Measurements from ENCODE around the gene CRYBG1. TPM values are rescaled to one million over a fixed set of nuclear protein-coding genes. Genes with fewer than 3 reads are reported as not detected.

Gene CRYBG1
- total RNA-seq, 2 experiments from 2014 or later, result 20.8 to 21.1 TPM

- CTCF ChIA-PET, result interaction anchor here (1.1 kb wide), 1 partner anchor 512 kb away, joined by 3 read pairs; no protein-coding TSS in a partner anchor
- DNase-seq (no peak), ATAC-seq (no peak)
- H3K27me3 Mint-ChIP-seq, result no peaks in the 10 kb centered on the region
- POLR2A ChIA-PET, result no interaction called here
- H3K27ac Mint-ChIP-seq, result no peak overlapping the region
- no peaks in the 10 kb centered on the region for H3K9me3 Mint-ChIP-seq
- H3K4me1 Mint-ChIP-seq (ENCODE audit: low read depth), result no peaks in the 10 kb centered on the region
- intact Hi-C loops (cut with micrococcal nuclease), result no loop called here
- no peaks in the 10 kb centered on the region for H3K36me3 Mint-ChIP-seq (ENCODE audit: low read depth)
- no peak for TF ChIP-seq CTCF (IDR thresholded peaks at IDR 0.05)
- no peak overlapping the region for H3K4me3 Mint-ChIP-seq
These were observed 125.7 kb downstream of the CRYBG1 start for GRCh38 chr6:106486236-106486635.

GRCh38 chr6:106488494-106489370 is 128.2 kb downstream of the CRYBG1 start:
- no peak overlapping the region for H3K27ac Mint-ChIP-seq
- no peaks in the 10 kb centered on the region for H3K27me3 Mint-ChIP-seq
- intact Hi-C loops (cut with micrococcal nuclease), result no loop called here
- H3K9me3 Mint-ChIP-seq, result no peaks in the 10 kb centered on the region
- TF ChIP-seq CTCF (IDR thresholded peaks at IDR 0.05), result no peak
- H3K4me1 Mint-ChIP-seq (ENCODE audit: low read depth), result no peaks in the 10 kb centered on the region
- H3K4me3 Mint-ChIP-seq, result no peak overlapping the region
- no peak for DNase-seq
- POLR2A ChIA-PET, result interaction anchor here (1.1 kb wide), 1 partner anchor 26 kb away, joined by 3 read pairs; no protein-coding TSS in a partner anchor
- no peak for ATAC-seq
- CTCF ChIA-PET, result interaction anchor here (1.0 to 1.8 kb wide), 4 partner anchors 21 to 81 kb away, joined by 3 to 5 read pairs (median 4); no protein-coding TSS in a partner anchor
- no peaks in the 10 kb centered on the region for H3K36me3 Mint-ChIP-seq (ENCODE audit: low read depth)

- H3K4me1 Mint-ChIP-seq (ENCODE audit: low read depth), result peaks cover 2% of the 10 kb centered on the region
- no peaks in the 10 kb centered on the region for H3K36me3 Mint-ChIP-seq (ENCODE audit: low read depth)
- no peaks in the 10 kb centered on the region for H3K27me3 Mint-ChIP-seq
- no peaks in the 10 kb centered on the region for H3K9me3 Mint-ChIP-seq
- intact Hi-C loops (cut with micrococcal nuclease), result no loop called here
- H3K4me3 Mint-ChIP-seq, result no peak overlapping the region
- no peak for DNase-seq
- ChIA-PET CTCF (interaction anchor here (1.0 kb wide), 1 partner anchor 45 kb away, joined by 5 read pairs; no protein-coding TSS in a partner anchor), POLR2A (interaction anchor here (0.8 kb wide), 1 partner anchor 76 kb away, joined by 3 read pairs; no protein-coding TSS in a partner anchor)
- no peak overlapping the region for H3K27ac Mint-ChIP-seq
- no peak for ATAC-seq
- no peak for TF ChIP-seq CTCF (IDR thresholded peaks at IDR 0.05)
These were observed 129.5 kb downstream of the CRYBG1 start for GRCh38 chr6:106490030-106490429.

GRCh38 chr6:106490436-106490835 is 129.9 kb downstream of the CRYBG1 start:
- Mint-ChIP-seq H3K9me3 (no peaks in the 10 kb centered on the region), H3K36me3 (ENCODE audit: low read depth) (no peaks in the 10 kb centered on the region), H3K4me3 (no peak overlapping the region), H3K27me3 (no peaks in the 10 kb centered on the region), H3K4me1 (ENCODE audit: low read depth) (peaks cover 2% of the 10 kb centered on the region), H3K27ac (no peak overlapping the region)
- TF ChIP-seq CTCF (IDR thresholded peaks at IDR 0.05), result no peak
- intact Hi-C loops (cut with micrococcal nuclease), result no loop called here
- ChIA-PET CTCF (interaction anchor here (1.0 kb wide), 1 partner anchor 45 kb away, joined by 5 read pairs; no protein-coding TSS in a partner anchor), POLR2A (interaction anchor here (0.8 kb wide), 1 partner anchor 76 kb away, joined by 3 read pairs; no protein-coding TSS in a partner anchor)
- ATAC-seq (no peak), DNase-seq (no peak)

- H3K27me3 Mint-ChIP-seq, result no peaks in the 10 kb centered on the region
- ChIA-PET CTCF (interaction anchor here (1.0 to 1.5 kb wide), 3 partner anchors 28 to 66 kb away, joined by 3 to 4 read pairs (median 3); no protein-coding TSS in a partner anchor), POLR2A (no interaction called here)
- no peak overlapping the region for H3K4me3 Mint-ChIP-seq
- no peak for DNase-seq
- TF ChIP-seq CTCF (IDR thresholded peaks at IDR 0.05), result no peak
- ATAC-seq, result no peak
- no peaks in the 10 kb centered on the region for H3K36me3 Mint-ChIP-seq (ENCODE audit: low read depth)
- H3K4me1 Mint-ChIP-seq (ENCODE audit: low read depth), result peaks cover 2% of the 10 kb centered on the region
- no peak overlapping the region for H3K27ac Mint-ChIP-seq
- H3K9me3 Mint-ChIP-seq, result no peaks in the 10 kb centered on the region
- intact Hi-C loops (cut with micrococcal nuclease), result no loop called here
These were observed 130.5 kb downstream of the CRYBG1 start for GRCh38 chr6:106490974-106491373.

All from activated CD8-positive, alpha-beta T cell treated with anti-CD3 and anti-CD28 coated beads for 36 hours (primary cell).